H1 (cell line): ENCODE results near the gene ANAPC10.

Source experiments
- CTCF ChIP-seq, 3 experiments: IDR thresholded peaks; 1 replicate in 2 of 3; 2 replicates in 1 of 3; pipeline versions ENCODE4 v1.5.1 to v1.6.1; 2011; ENCODE audit warnings: low read length in 3 of 3, mild to moderate bottlenecking in 3 of 3, inconsistent platforms in 2 of 3, low read depth in 1 of 3, moderate library complexity in 1 of 3; ENCODE audit not compliant: insufficient read depth in 1 of 3; ENCODE audit errors: control extremely low read depth in 1 of 3
- POLR2A ChIP-seq, 2 experiments: IDR thresholded peaks; 1 replicate in 1 of 2; 2 replicates in 1 of 2; pipeline ENCODE4 v1.6.1; 2011; ENCODE audit warnings: low read depth in 2 of 2, low read length in 2 of 2, mild to moderate bottlenecking in 2 of 2; ENCODE audit errors: control extremely low read depth in 1 of 2
- POLR2AphosphoS5 ChIP-seq: IDR thresholded peaks from 2 replicates; pipeline ENCODE4 v1.6.1; 2011; ENCODE audit warnings: low read depth, low read length
- RAD21 ChIP-seq, 2 experiments: IDR thresholded peaks in 1 of 2; conservative IDR thresholded peaks in 1 of 2; 2 replicates each; pipeline ENCODE4 v1.6.1; 2011; ENCODE audit warnings: low read depth in 2 of 2, low read length in 2 of 2, improper control_type of control experiment in 1 of 2, inconsistent platforms in 1 of 2, mild to moderate bottlenecking in 1 of 2, moderate library complexity in 1 of 2

- TF ChIP-seq RAD21 (IDR thresholded peaks at IDR 0.05 in 1 of 2, conservative IDR thresholded peaks at IDR 0.05 in 1 of 2; ENCODE audit: low read depth in 2 of 2, low read length in 2 of 2), result no peak
- no peak for TF ChIP-seq CTCF (IDR thresholded peaks at IDR 0.05; ENCODE audit: control extremely low read depth in 1 of 3, insufficient read depth in 1 of 3, low read depth in 1 of 3, low read length in 3 of 3)
- no peak for TF ChIP-seq POLR2A (IDR thresholded peaks at IDR 0.05; ENCODE audit: control extremely low read depth in 1 of 2, low read depth in 2 of 2, low read length in 2 of 2)
- no peak for TF ChIP-seq POLR2AphosphoS5
Measured at GRCh38 chr4:144975718-144976117, 122.3 kb downstream of the ANAPC10 start.
